H1 (cell line): ENCODE measurements around the gene ASH1L. TPM values are rescaled to one million over a fixed set of nuclear protein-coding genes. Genes with fewer than 3 reads are reported as not detected.

Experiments used
- CTCF ChIA-PET: fragments of 300-600 bp; sonication (Branson Sonifier 250); formaldehyde crosslinking; loops from one replicate; lab custom pipeline; 2021; ENCODE audit not compliant: partially characterized antibody; lab: Charles Lee
- POLR2A ChIA-PET: fragments of 300-600 bp; sonication (Branson Sonifier 250); formaldehyde crosslinking; loops from one replicate; lab custom pipeline; 2021; ENCODE audit warnings: inconsistent platforms; ENCODE audit not compliant: partially characterized antibody; lab: Charles Lee
- DNase-seq, 2 experiments: peaks; one replicate each; pipeline versions ENCODE4 v3.0.0 to v3.0.0-alpha.2; 2010 to 2022; ENCODE audit warnings: low spot score in 2 of 2, low read depth in 1 of 2, mixed read lengths in 1 of 2
- FAIRE-seq: peaks from 2 replicates; lab custom pipeline; 2011; peaks lifted over from hg19 to GRCh38; lab: Jason Lieb, UNC
- H2AFZ ChIP-seq: 2 replicates; pipeline ENCODE4 v1.8.1; 2012; ENCODE audit warnings: low read length, inconsistent platforms
- H2AK5ac ChIP-seq: 2 replicates; pipeline ENCODE4 v1.6.1; 2013; ENCODE audit warnings: low read depth, low read length
- H2BK120ac ChIP-seq: replicated peaks from 2 replicates; pipeline ENCODE3; 2013; ENCODE audit warnings: low read depth, low read length, inconsistent platforms
- H2BK12ac ChIP-seq: 2 replicates; pipeline ENCODE4 v1.6.1; 2013; ENCODE audit warnings: low read depth, low read length
- H2BK15ac ChIP-seq: 2 replicates; pipeline ENCODE4 v1.6.1; 2013; ENCODE audit warnings: low read length
- H2BK20ac ChIP-seq: 2 replicates; pipeline ENCODE4 v1.6.1; 2013; ENCODE audit warnings: low read length
- H2BK5ac ChIP-seq: 2 replicates; pipeline ENCODE4 v1.6.1; 2013; ENCODE audit warnings: low read depth, low read length
- H3K14ac ChIP-seq: 2 replicates; pipeline ENCODE4 v1.6.1; 2013; ENCODE audit warnings: inconsistent platforms; ENCODE audit not compliant: insufficient read length
- H3K18ac ChIP-seq: 2 replicates; pipeline ENCODE4 v1.6.1; 2013; ENCODE audit warnings: low read length; ENCODE audit errors: extremely low read depth
- H3K23ac ChIP-seq: 2 replicates; pipeline ENCODE4 v1.6.1; 2013; ENCODE audit warnings: inconsistent platforms; ENCODE audit not compliant: insufficient read length
- H3K23me2 ChIP-seq: 2 replicates; pipeline ENCODE4 v1.6.1; 2013; ENCODE audit warnings: low read depth, low read length
- H3K27ac ChIP-seq: 2 replicates; pipeline ENCODE4 v1.6.1; 2011; ENCODE audit warnings: low read depth, low read length, inconsistent platforms
- H3K27me3 ChIP-seq, 4 experiments: replicated peaks in 1 of 4; 1 replicate in 1 of 4; 2 replicates in 3 of 4; pipeline versions ENCODE4 v1.6.1 to v1.8.1; 2011 to 2013; ENCODE audit warnings: low read length in 3 of 4, mild to moderate bottlenecking in 3 of 4, inconsistent platforms in 2 of 4, mixed read lengths in 2 of 4, moderate library complexity in 1 of 4; ENCODE audit not compliant: control insufficient read depth in 3 of 4, insufficient read depth in 3 of 4; ENCODE audit errors: extremely low read depth in 1 of 4
- H3K36me3 ChIP-seq, 4 experiments: 2 replicates each; pipeline versions ENCODE4 v1.6.1 to v1.8.1; 2011 to 2013; ENCODE audit warnings: mild to moderate bottlenecking in 4 of 4, low read length in 3 of 4, moderate library complexity in 2 of 4, control low read depth in 1 of 4, inconsistent platforms in 1 of 4; ENCODE audit not compliant: insufficient read depth in 4 of 4, control insufficient read depth in 2 of 4
- H3K4ac ChIP-seq: replicated peaks from 2 replicates; pipeline ENCODE3; 2013; ENCODE audit warnings: low read length, low read depth, mixed read lengths, inconsistent platforms; ENCODE audit not compliant: insufficient read length
- H3K4me1 ChIP-seq, 4 experiments: replicated peaks in 1 of 4; 1 replicate in 1 of 4; 2 replicates in 3 of 4; pipeline versions ENCODE4 v1.6.1 to v1.8.1; 2011 to 2013; ENCODE audit warnings: low read length in 3 of 4, inconsistent platforms in 2 of 4, mixed read lengths in 1 of 4; ENCODE audit not compliant: insufficient read depth in 4 of 4, control insufficient read depth in 3 of 4
- H3K4me2 ChIP-seq, 2 experiments: 2 replicates each; pipeline versions ENCODE4 v1.6.1 to v1.8.1; 2011 to 2013; ENCODE audit warnings: low read depth in 2 of 2, low read length in 2 of 2, control low read depth in 1 of 2, inconsistent platforms in 1 of 2, mild to moderate bottlenecking in 1 of 2; ENCODE audit not compliant: insufficient read depth in 1 of 2
- H3K4me3 ChIP-seq, 4 experiments: fragments of 200-600, 300-600 bp in 1 of 4; sonication (generic), shearing (Covaris generic), sonication (Bioruptor Twin) in 1 of 4; 2 replicates each; pipeline versions ENCODE4 v1.5.1 to v1.8.1; 2011 to 2016; ENCODE audit warnings: low read length in 4 of 4, low read depth in 3 of 4, control low read depth in 2 of 4, inconsistent platforms in 2 of 4, mild to moderate bottlenecking in 2 of 4, mixed read lengths in 1 of 4, moderate library complexity in 1 of 4; ENCODE audit not compliant: insufficient read depth in 2 of 4; ENCODE audit errors: extremely low read depth in 1 of 4
- H3K56ac ChIP-seq: replicated peaks from 2 replicates; pipeline ENCODE3; 2013; ENCODE audit warnings: low read depth, mild to moderate bottlenecking, mixed read lengths, low read length, inconsistent platforms; ENCODE audit not compliant: insufficient read length
- H3K79me1 ChIP-seq: 2 replicates; pipeline ENCODE4 v1.6.1; 2013; ENCODE audit warnings: low read depth, low read length, control low read depth
- H3K79me2 ChIP-seq, 2 experiments: 2 replicates each; pipeline versions ENCODE4 v1.6.1 to v1.8.1; 2012 to 2013; ENCODE audit warnings: low read length in 2 of 2, mild to moderate bottlenecking in 2 of 2, inconsistent platforms in 1 of 2; ENCODE audit not compliant: insufficient read depth in 2 of 2, control insufficient read depth in 1 of 2
- H3K9ac ChIP-seq, 4 experiments: replicated peaks in 1 of 4; 1 replicate in 1 of 4; 2 replicates in 3 of 4; pipeline versions ENCODE4 v1.6.1 to v1.8.1; 2011 to 2013; ENCODE audit warnings: low read depth in 3 of 4, low read length in 3 of 4, control low read depth in 2 of 4, mild to moderate bottlenecking in 2 of 4, moderate library complexity in 2 of 4, inconsistent platforms in 1 of 4; ENCODE audit errors: extremely low read depth in 1 of 4
- H3K9me3 ChIP-seq, 2 experiments: 2 replicates each; pipeline versions ENCODE4 v1.6.1 to v1.8.1; 2012 to 2013; ENCODE audit warnings: mild to moderate bottlenecking in 2 of 2, moderate library complexity in 2 of 2, control low read depth in 1 of 2, inconsistent platforms in 1 of 2, low read depth in 1 of 2, low read length in 1 of 2, mixed read lengths in 1 of 2; ENCODE audit not compliant: insufficient read depth in 2 of 2
- H4K20me1 ChIP-seq, 2 experiments: replicated peaks in 1 of 2; 2 replicates each; pipeline versions ENCODE3 to v1.8.1; 2011 to 2013; ENCODE audit warnings: inconsistent platforms in 2 of 2, low read length in 2 of 2, mild to moderate bottlenecking in 1 of 2; ENCODE audit not compliant: insufficient read depth in 2 of 2, control insufficient read depth in 1 of 2
- H4K5ac ChIP-seq: 2 replicates; pipeline ENCODE4 v1.6.1; 2013; ENCODE audit warnings: low read length, low read depth, mixed read lengths, inconsistent platforms; ENCODE audit not compliant: insufficient read length
- H4K8ac ChIP-seq: 2 replicates; pipeline ENCODE4 v1.8.0; 2013; ENCODE audit warnings: mild to moderate bottlenecking, moderate library complexity, low read length, inconsistent platforms; ENCODE audit not compliant: insufficient read depth; ENCODE audit errors: extremely low read depth
- H4K91ac ChIP-seq: replicated peaks from 2 replicates; pipeline ENCODE3; 2013; ENCODE audit warnings: low read length, mixed read lengths, inconsistent platforms; ENCODE audit not compliant: insufficient read length
- BRCA1 ChIP-seq: IDR thresholded peaks from 2 replicates; pipeline ENCODE4 v1.6.1; 2012; ENCODE audit warnings: low read depth, low read length, improper control_type of control experiment
- GTF2F1 ChIP-seq: IDR thresholded peaks from 2 replicates; pipeline ENCODE4 v1.6.1; 2012; ENCODE audit warnings: low read depth, low read length, improper control_type of control experiment, borderline replicate concordance
- HDAC2 ChIP-seq, 2 experiments: fragments of 300-600 bp in 1 of 2; sonication (generic) in 1 of 2; IDR thresholded peaks; 2 replicates each; pipeline ENCODE4 v1.6.1; 2011 to 2012; ENCODE audit warnings: low read depth in 2 of 2, low read length in 2 of 2, mild to moderate bottlenecking in 2 of 2, moderate library complexity in 2 of 2, borderline replicate concordance in 1 of 2, inconsistent platforms in 1 of 2
- JUN ChIP-seq: IDR thresholded peaks from 2 replicates; pipeline ENCODE4 v1.6.1; 2011; ENCODE audit warnings: low read depth, mild to moderate bottlenecking, improper control_type of control experiment, low read length
- NRF1 ChIP-seq: IDR thresholded peaks from 2 replicates; pipeline ENCODE4 v1.6.1; 2011; ENCODE audit warnings: mild to moderate bottlenecking, low read depth, low read length, improper control_type of control experiment
- POLR2A ChIP-seq, 2 experiments: IDR thresholded peaks; 1 replicate in 1 of 2; 2 replicates in 1 of 2; pipeline ENCODE4 v1.6.1; 2011; ENCODE audit warnings: low read depth in 2 of 2, low read length in 2 of 2, mild to moderate bottlenecking in 2 of 2; ENCODE audit errors: control extremely low read depth in 1 of 2
- POLR2AphosphoS5 ChIP-seq: IDR thresholded peaks from 2 replicates; pipeline ENCODE4 v1.6.1; 2011; ENCODE audit warnings: low read depth, low read length
- RBBP5 ChIP-seq: IDR thresholded peaks from 2 replicates; pipeline ENCODE4 v1.7.1; 2012; ENCODE audit warnings: low read depth, mild to moderate bottlenecking, inconsistent platforms, low read length, moderate library complexity, borderline replicate concordance
- RXRA ChIP-seq: IDR thresholded peaks from 2 replicates; pipeline ENCODE4 v1.6.1; 2011; ENCODE audit warnings: low read depth, mild to moderate bottlenecking, low read length, moderate library complexity; ENCODE audit not compliant: insufficient read depth
- SP2 ChIP-seq: IDR thresholded peaks from 2 replicates; pipeline ENCODE4 v1.6.1; 2012; ENCODE audit warnings: mild to moderate bottlenecking, low read length, inconsistent platforms
- SP4 ChIP-seq: IDR thresholded peaks from 2 replicates; pipeline ENCODE4 v1.6.1; 2012; ENCODE audit warnings: low read length, inconsistent platforms
- TAF7 ChIP-seq: optimal IDR thresholded peaks from 2 replicates; pipeline ENCODE3; 2011; ENCODE audit warnings: low read depth, mild to moderate bottlenecking, inconsistent platforms, low read length, moderate library complexity, borderline replicate concordance
- TCF12 ChIP-seq: IDR thresholded peaks from 2 replicates; pipeline ENCODE4 v1.6.1; 2011; ENCODE audit warnings: low read depth, mild to moderate bottlenecking, low read length
- TEAD4 ChIP-seq: IDR thresholded peaks from 2 replicates; pipeline ENCODE4 v1.6.1; 2012; ENCODE audit warnings: low read depth, low read length, inconsistent platforms, mixed read lengths
- WGBS, 2 experiments: shearing (Covaris generic) in 1 of 2; methylation state at CpG; one replicate each; pipeline versions ENCODE4 v1.1.6 to v1.1.7; 2013 to 2015; ENCODE audit warnings: low lambda C conversion rate in 2 of 2, mixed read lengths in 2 of 2, inconsistent platforms in 1 of 2, low coverage in 1 of 2, missing lambda C conversion rate in 1 of 2; ENCODE audit not compliant: insufficient replicate concordance in 2 of 2, insufficient coverage in 1 of 2, insufficient read length in 1 of 2; ENCODE audit errors: extremely low coverage in 1 of 2, missing lambda C conversion rate in 1 of 2; 5-methylcytosine and 5-hydroxymethylcytosine counted together
- polyA plus RNA-seq, 7 experiments: library from polyadenylated mRNA; depleted of rRNA in 3 of 7; stranded (reverse) in 5 of 7; unstranded in 2 of 7; fragments of >200 nt in 5 of 7; fragments of 200-250 nt in 2 of 7; gene quantifications; 1 replicate in 5 of 7; 2 replicates in 1 of 7; 4 replicates in 1 of 7; pipeline versions ENCODE4 v1.2.1 to v1.2.3, GENCODE V29; 2011 to 2013; ENCODE audit warnings: missing spikeins in 2 of 7, mixed read lengths in 2 of 7
- total RNA-seq: library from RNA; stranded (reverse); fragmentation: NEBNext Ultra II Directional; extraction: Animal tissue kit (Norgen Biotek cat#: 25700); gene quantifications from 2 replicates; pipeline ENCODE4 v1.2.1, GENCODE V29; 2021
- TF ChIP-seq, protein P1 (sequence below): IDR thresholded peaks from 2 replicates; pipeline ENCODE4 v1.6.1; 2011; ENCODE audit warnings: low read depth, mild to moderate bottlenecking, low read length; ENCODE audit not compliant: insufficient read depth

ASH1L gene
- total and polyA plus RNA-seq, 2 of the 8 experiments (the other 6 are each of a cell fraction or from before 2014, with no cell fraction given) = 7.5 to 27.6 TPM

DNA sequence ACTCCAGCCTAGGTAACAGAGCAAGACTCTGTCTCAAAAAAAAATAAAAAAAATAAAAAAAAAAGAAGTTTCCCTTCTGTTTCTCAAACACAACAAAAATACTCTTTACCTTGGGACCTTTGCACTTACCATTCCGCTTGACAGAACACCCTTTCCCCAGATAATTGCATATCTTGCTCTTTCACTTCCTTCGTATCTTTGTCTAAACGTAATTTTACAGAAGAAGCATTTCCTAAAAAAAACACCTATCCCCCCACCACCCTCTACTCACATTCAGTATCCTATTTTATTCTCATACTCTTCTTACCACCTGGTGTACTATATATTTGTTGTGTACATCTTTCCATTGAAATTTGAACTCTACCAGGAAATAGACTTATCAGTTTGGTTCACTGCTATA, 32.7 kb downstream of the ASH1L start:
- WGBS, 2 experiments = 88 to 100% methylated on average over 1 to 3 of the region's 3 CpGs
- CTCF ChIA-PET = interaction anchor here (1.1 kb wide), 1 partner anchor 18 kb away, joined by 3 read pairs; no protein-coding TSS in a partner anchor
- TF ChIP-seq JUN (no peak), HDAC2 (IDR thresholded peaks at IDR 0.05; ENCODE audit: borderline replicate concordance in 1 of 2, low read depth in 2 of 2, low read length in 2 of 2) (no peak), GTF2F1 (no peak), TEAD4 (no peak), RBBP5 (no peak), POLR2A (IDR thresholded peaks at IDR 0.05; ENCODE audit: control extremely low read depth in 1 of 2, low read depth in 2 of 2, low read length in 2 of 2) (no peak), TCF12 (no peak), SP2 (no peak), SP4 (no peak), BRCA1 (no peak), RXRA (no peak), POLR2AphosphoS5 (no peak), TAF7 (no peak), NRF1 (no peak)
- TF ChIP-seq, protein P1, sequence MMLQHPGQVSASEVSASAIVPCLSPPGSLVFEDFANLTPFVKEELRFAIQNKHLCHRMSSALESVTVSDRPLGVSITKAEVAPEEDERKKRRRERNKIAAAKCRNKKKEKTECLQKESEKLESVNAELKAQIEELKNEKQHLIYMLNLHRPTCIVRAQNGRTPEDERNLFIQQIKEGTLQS = no peak

More for the DNA sequence above, 32.7 kb downstream of the ASH1L start:
- H3K27me3 ChIP-seq = no peaks in the 10 kb centered on the region
- H2BK20ac ChIP-seq = no peak overlapping the region
- FAIRE-seq (no peak), DNase-seq (no peak)
- peaks cover 0 to 80% of the 10 kb centered on the region in 2 experiments; a peak in 3 of 4 replicates for H3K79me2 ChIP-seq
- POLR2A ChIA-PET = interaction anchor here (1.5 kb wide), 1 partner anchor 9 kb away, joined by 4 read pairs; no protein-coding TSS in a partner anchor
- H4K5ac ChIP-seq = no peak overlapping the region
- no peaks in the 10 kb centered on the region for H3K36me3 ChIP-seq
- no peak overlapping the region for H3K14ac ChIP-seq
- no peak overlapping the region for H2BK120ac ChIP-seq
- no peak overlapping the region for H3K18ac ChIP-seq
- no peak overlapping the region for H2BK12ac ChIP-seq
- no peaks in the 10 kb centered on the region for H3K4me1 ChIP-seq
- H3K9ac ChIP-seq = no peak overlapping the region
- H3K56ac ChIP-seq = no peak overlapping the region
- no peak overlapping the region for H2BK15ac ChIP-seq
- no peak overlapping the region for H2AK5ac ChIP-seq
- peaks cover 0 to 4% of the 10 kb centered on the region in 2 experiments for H4K20me1 ChIP-seq
- H2BK5ac ChIP-seq = no peak overlapping the region
- no peaks in the 10 kb centered on the region; the same call in none of the 2 replicates for H3K79me1 ChIP-seq
- no peak overlapping the region for H3K4me3 ChIP-seq
- H3K23ac ChIP-seq = no peak overlapping the region
- no peak overlapping the region for H2AFZ ChIP-seq
- H4K8ac ChIP-seq = no peak overlapping the region
- H3K27ac ChIP-seq = no peak overlapping the region
- no peak overlapping the region for H3K4ac ChIP-seq
- H3K23me2 ChIP-seq = no peaks in the 10 kb centered on the region; the same call in 1 of the 2 replicates
- no peaks in the 10 kb centered on the region for H3K9me3 ChIP-seq
- no peak overlapping the region for H4K91ac ChIP-seq
- H3K4me2 ChIP-seq = no peak overlapping the region
